Gastrocnemius medialis (tissue), 4 donors: ENCODE results near the gene SLC35G2. TPM values are rescaled to one million over a fixed set of nuclear protein-coding genes. Genes with fewer than 3 reads are reported as not detected.
"Not testable (repeated sequence)": the region's sequence is repeated elsewhere in the genome, so short reads cannot be mapped to it uniquely, and the experiment has no call there.

Source experiments
- ATAC-seq, 2 donors: fragments of 150-250 bp; one replicate each; pipeline ENCODE4 v1.9.1; 2016
- DNase-seq, 2 donors: peaks; one replicate each; pipeline ENCODE4 v3.0.0-alpha.2; 2019
- H3K27ac ChIP-seq, 4 donors: fragments of 200-600 bp; sonication (generic); 1 replicate in 1 of 4; 2 replicates in 3 of 4; pipeline ENCODE4 v1.5.1; 2016 to 2018; ENCODE audit warnings: mild to moderate bottlenecking in 2 of 4, moderate library complexity in 1 of 4
- H3K27me3 ChIP-seq, 3 donors: fragments of 200-600 bp; sonication (generic) in 2 of 3; 1 replicate in 1 of 3; 2 replicates in 2 of 3; pipeline versions ENCODE4 v1.5.1 to v1.6.0; 2016 to 2019; ENCODE audit warnings: mild to moderate bottlenecking in 1 of 3, moderate library complexity in 1 of 3
- H3K36me3 ChIP-seq, 2 donors: fragments of 200-600 bp; sonication (generic) in 1 of 2; one replicate each; pipeline ENCODE4 v1.5.1; 2017 to 2018
- H3K4me1 ChIP-seq, 2 donors: fragments of 200-600 bp; sonication (generic) in 1 of 2; one replicate each; pipeline ENCODE4 v1.5.1; 2016 to 2017; ENCODE audit warnings: mild to moderate bottlenecking in 2 of 2
- H3K4me3 ChIP-seq, 4 donors: fragments of 200-600 bp; sonication (generic) in 3 of 4; 1 replicate in 1 of 4; 2 replicates in 3 of 4; pipeline ENCODE4 v1.5.1; 2016 to 2019; ENCODE audit warnings: mild to moderate bottlenecking in 2 of 4
- H3K9me3 ChIP-seq, 3 donors: fragments of 200-600 bp; sonication (generic) in 2 of 3; 1 replicate in 1 of 3; 2 replicates in 2 of 3; pipeline ENCODE4 v1.5.1; 2016 to 2019
- CTCF ChIP-seq, 5 experiments: fragments of 450-650 bp in 3 of 5; fragments of 200-600 bp in 2 of 5; sonication (generic) in 2 of 5; IDR thresholded peaks in 4 of 5; conservative IDR thresholded peaks in 1 of 5; 1 replicate in 4 of 5; 2 replicates in 1 of 5; pipeline ENCODE4 v1.5.1; 2016 to 2019; ENCODE audit warnings: antibody characterized with exemption in 5 of 5, mild to moderate bottlenecking in 3 of 5, moderate library complexity in 3 of 5
- POLR2A ChIP-seq, 2 donors: fragments of 450-650 bp; IDR thresholded peaks; one replicate each; pipeline ENCODE4 v1.6.1; 2017; ENCODE audit warnings: antibody characterized with exemption in 2 of 2, mild to moderate bottlenecking in 2 of 2, moderate library complexity in 2 of 2
- in situ Hi-C, 4 donors: fragments of 200-750 bp; cut with MboI; loops; one replicate each; pipeline versions ENCODE4 v1.15.0 to v1.8.0; 2017; ENCODE audit warnings: low sequenced_read_pairs in 4 of 4
- intact Hi-C: fragments of 100-400 bp; cut with DNase I; formaldehyde crosslinking; loops from one replicate; pipeline ENCODE4 v1.15.1; 2023; ENCODE audit warnings: low total_unique reads
- total RNA-seq, 4 donors: library from RNA; depleted of rRNA; stranded (reverse); fragments of >200 nt; gene quantifications; one replicate each; pipeline versions ENCODE4 v1.1.0 to v1.2.3, GENCODE V29; 2016

SLC35G2 gene
- total RNA-seq, 4 donors from 2014 or later = 1.00 to 3.2 (median 1.9) TPM

GRCh38 chr3:136899622-136900158, 80.8 kb downstream of the SLC35G2 start:
- Histone ChIP-seq H3K27ac (peak overlapping the region; percentile 6 to 56 (median 44)), H3K4me3 (no peak overlapping the region), H3K9me3 (no peaks in the 10 kb centered on the region), H3K27me3 (no peaks in the 10 kb centered on the region), H3K4me1 (peaks cover 15 to 39% of the 10 kb centered on the region in 2 donors), H3K36me3 (no peaks in the 10 kb centered on the region)
- in situ Hi-C loops (no loop called here), intact Hi-C loops (no loop called here)
- DNase-seq (no peak), ATAC-seq (no peak)
- no peak for TF ChIP-seq CTCF (IDR thresholded peaks at IDR 0.05 in 4 of 5, conservative IDR thresholded peaks at IDR 0.05 in 1 of 5)
- no peak for TF ChIP-seq POLR2A (IDR thresholded peaks at IDR 0.05)

- in situ Hi-C loops, H3K4me3 ChIP-seq, H3K36me3 ChIP-seq, H3K27me3 ChIP-seq, intact Hi-C loops, H3K9me3 ChIP-seq, ATAC-seq, DNase-seq, H3K27ac ChIP-seq: not testable (repeated sequence)
- H3K4me1 ChIP-seq = peaks cover 15 to 40% of the 10 kb centered on the region in 2 donors
These were observed 81.8 kb downstream of the SLC35G2 start for GRCh38 chr3:136900694-136901093.

- Histone ChIP-seq H3K27me3 (no peaks in the 10 kb centered on the region), H3K4me1 (peaks cover 17 to 47% of the 10 kb centered on the region in 2 donors), H3K36me3 (no peaks in the 10 kb centered on the region), H3K4me3 (no peak overlapping the region), H3K27ac (no peak overlapping the region), H3K9me3 (no peaks in the 10 kb centered on the region)
- no peak for TF ChIP-seq POLR2A (IDR thresholded peaks at IDR 0.05)
- no peak for TF ChIP-seq CTCF (IDR thresholded peaks at IDR 0.05 in 4 of 5, conservative IDR thresholded peaks at IDR 0.05 in 1 of 5)
- DNase-seq = no peak
- no peak for ATAC-seq
- intact Hi-C loops = no loop called here
- in situ Hi-C loops = no loop called here
These were observed 82.5 kb downstream of the SLC35G2 start for GRCh38 chr3:136901391-136901790.

- ATAC-seq, H3K27ac ChIP-seq, intact Hi-C loops, H3K9me3 ChIP-seq, H3K36me3 ChIP-seq, DNase-seq, H3K4me3 ChIP-seq, H3K27me3 ChIP-seq, in situ Hi-C loops: not testable (repeated sequence)
- H3K4me1 ChIP-seq = peaks cover 24 to 54% of the 10 kb centered on the region in 2 donors
These were observed 83.6 kb downstream of the SLC35G2 start for GRCh38 chr3:136902530-136902929.

- H3K4me1 ChIP-seq = peaks cover 22 to 49% of the 10 kb centered on the region in 2 donors
- in situ Hi-C loops (no loop called here), intact Hi-C loops (no loop called here)
- H3K36me3 ChIP-seq = no peaks in the 10 kb centered on the region
- H3K27ac ChIP-seq = no peak overlapping the region
- DNase-seq (no peak), ATAC-seq (no peak)
- no peaks in the 10 kb centered on the region for H3K9me3 ChIP-seq
- H3K4me3 ChIP-seq = no peak overlapping the region
- no peaks in the 10 kb centered on the region for H3K27me3 ChIP-seq
- TF ChIP-seq CTCF (IDR thresholded peaks at IDR 0.05 in 4 of 5, conservative IDR thresholded peaks at IDR 0.05 in 1 of 5) = no peak
- TF ChIP-seq POLR2A (IDR thresholded peaks at IDR 0.05) = no peak
These were observed 85.0 kb downstream of the SLC35G2 start for GRCh38 chr3:136903899-136904298.

GRCh38 chr3:136904746-136905145, 85.8 kb downstream of the SLC35G2 start:
- Histone ChIP-seq H3K36me3 (no peaks in the 10 kb centered on the region), H3K27me3 (no peaks in the 10 kb centered on the region), H3K27ac (no peak overlapping the region), H3K4me3 (no peak overlapping the region), H3K9me3 (no peaks in the 10 kb centered on the region), H3K4me1 (peaks cover 24 to 50% of the 10 kb centered on the region in 2 donors)
- in situ Hi-C loops = no loop called here
- no peak for DNase-seq
- intact Hi-C loops = no loop called here
- no peak for ATAC-seq
- TF ChIP-seq CTCF (IDR thresholded peaks at IDR 0.05 in 4 of 5, conservative IDR thresholded peaks at IDR 0.05 in 1 of 5) = no peak
